Endothelial cell of umbilical vein (primary cell): ENCODE measurements around the gene GALNT13. TPM values are rescaled to one million over a fixed set of nuclear protein-coding genes. Genes with fewer than 3 reads are reported as not detected.

Experiments used
- BruUV-seq: library from RNA; stranded (reverse); fragments of 400-500 nt; replicated peaks from 2 replicates; lab custom pipeline; 2021; lab: Mats Ljungman, UMichigan
- CTCF ChIA-PET: fragments of 300-600, 350-600 bp; sonication (Branson Sonifier 250); formaldehyde crosslinking; loops from one replicate; lab custom pipeline; 2021; ENCODE audit warnings: antibody characterized with exemption, inconsistent platforms; lab: Charles Lee
- POLR2A ChIA-PET: fragments of 300-600, 350-600 bp; sonication (Branson Sonifier 250); formaldehyde crosslinking; loops from one replicate; lab custom pipeline; 2021; ENCODE audit warnings: antibody characterized with exemption, inconsistent platforms; lab: Charles Lee
- DNase-seq: peaks from one replicate; pipeline ENCODE4 v3.0.0-alpha.2; 2011; ENCODE audit warnings: low read depth, low spot score
- FAIRE-seq: peaks from 2 replicates; lab custom pipeline; 2011; peaks lifted over from hg19 to GRCh38; lab: Jason Lieb, UNC
- H2AFZ ChIP-seq: 2 replicates; pipeline ENCODE4 v1.6.0; 2012; ENCODE audit warnings: low read depth, low read length, control low read depth, inconsistent platforms
- H3K27ac ChIP-seq: 2 replicates; pipeline ENCODE4 v1.5.1; 2011; ENCODE audit warnings: low read depth, mild to moderate bottlenecking, control low read depth, low read length, moderate library complexity; ENCODE audit not compliant: insufficient read depth
- H3K27me3 ChIP-seq, 2 experiments: 2 replicates each; pipeline versions ENCODE4 v1.6.0 to v1.6.1; 2011; ENCODE audit warnings: low read length in 2 of 2, mixed read lengths in 1 of 2; ENCODE audit not compliant: control insufficient read depth in 2 of 2, insufficient read depth in 2 of 2
- H3K36me3 ChIP-seq, 2 experiments: 2 replicates in 1 of 2; 3 replicates in 1 of 2; pipeline ENCODE4 v1.5.1; 2011; ENCODE audit warnings: low read length in 2 of 2, mild to moderate bottlenecking in 1 of 2, moderate library complexity in 1 of 2; ENCODE audit not compliant: control insufficient read depth in 2 of 2, insufficient read depth in 2 of 2; ENCODE audit errors: extremely low read depth in 1 of 2
- H3K4me1 ChIP-seq: 3 replicates; pipeline ENCODE4 v1.5.1; 2011; ENCODE audit warnings: mild to moderate bottlenecking, low read length; ENCODE audit not compliant: control insufficient read depth, insufficient read depth; ENCODE audit errors: extremely low read depth
- H3K4me2 ChIP-seq: 2 replicates; pipeline ENCODE4 v1.6.1; 2011; ENCODE audit warnings: low read length, control low read depth, mixed read lengths; ENCODE audit not compliant: insufficient read depth
- H3K4me3 ChIP-seq, 3 experiments: fragments of 200-600 bp in 1 of 3; sonication (generic), shearing (Covaris generic) in 1 of 3; replicated peaks in 1 of 3; 2 replicates each; pipeline ENCODE4 v1.5.1; 2011 to 2016; ENCODE audit warnings: control low read depth in 3 of 3, low read length in 3 of 3, mild to moderate bottlenecking in 2 of 3, inconsistent platforms in 1 of 3, low read depth in 1 of 3, moderate library complexity in 1 of 3; ENCODE audit not compliant: insufficient read depth in 1 of 3
- H3K79me2 ChIP-seq: 2 replicates; pipeline ENCODE4 v1.6.0; 2012; ENCODE audit warnings: low read length, inconsistent platforms; ENCODE audit not compliant: control insufficient read depth, insufficient read depth
- H3K9ac ChIP-seq: replicated peaks from 2 replicates; pipeline ENCODE3; 2011; ENCODE audit warnings: low read length, control low read depth; ENCODE audit not compliant: insufficient read depth; ENCODE audit errors: extremely low read depth
- H3K9me1 ChIP-seq: replicated peaks from 3 replicates; pipeline ENCODE4 v1.6.0; 2011; ENCODE audit warnings: mild to moderate bottlenecking, low read length; ENCODE audit not compliant: control insufficient read depth, insufficient read depth; ENCODE audit errors: extremely low read depth
- H3K9me3 ChIP-seq: replicated peaks from 2 replicates; pipeline ENCODE4 v1.5.1; 2012; ENCODE audit warnings: low read length, inconsistent platforms; ENCODE audit not compliant: control insufficient read depth, insufficient read depth
- H4K20me1 ChIP-seq: replicated peaks from 2 replicates; pipeline ENCODE3; 2011; ENCODE audit warnings: mild to moderate bottlenecking, low read length; ENCODE audit not compliant: control insufficient read depth, insufficient read depth; ENCODE audit errors: extremely low read depth
- EZH2 ChIP-seq: IDR thresholded peaks from 2 replicates; pipeline ENCODE4 v1.6.1; 2012; ENCODE audit warnings: borderline replicate concordance, low read depth, mild to moderate bottlenecking, moderate library complexity, low read length, inconsistent platforms; ENCODE audit not compliant: severe bottlenecking
- FOS ChIP-seq: IDR thresholded peaks from 2 replicates; pipeline ENCODE4 v1.6.1; 2011; ENCODE audit warnings: mild to moderate bottlenecking, low read length, moderate library complexity, borderline replicate concordance; ENCODE audit not compliant: insufficient read depth
- GATA2 ChIP-seq: IDR thresholded peaks from 2 replicates; pipeline ENCODE4 v1.7.0; 2011; ENCODE audit warnings: low read depth, mild to moderate bottlenecking, moderate library complexity, mixed read lengths, low read length; ENCODE audit not compliant: insufficient read length, insufficient read depth
- JUN ChIP-seq: IDR thresholded peaks from 2 replicates; pipeline ENCODE4 v1.6.1; 2011; ENCODE audit warnings: borderline replicate concordance, low read depth; ENCODE audit not compliant: insufficient read length, insufficient read depth
- MYC ChIP-seq: IDR thresholded peaks from one replicate; pipeline ENCODE4 v1.6.1; 2011; ENCODE audit warnings: mild to moderate bottlenecking, low read depth, low read length
- POLR2A ChIP-seq: IDR thresholded peaks from 2 replicates; pipeline ENCODE4 v1.6.1; 2012; ENCODE audit warnings: low read depth, mild to moderate bottlenecking, control low read depth, low read length
- POLR2AphosphoS5 ChIP-seq: IDR thresholded peaks from 2 replicates; pipeline ENCODE4 v1.6.1; 2012; ENCODE audit warnings: low read depth, mild to moderate bottlenecking, control low read depth, low read length, moderate library complexity; ENCODE audit not compliant: insufficient read depth
- dilution Hi-C: fragments of 300-500 bp; cut with MboI; formaldehyde crosslinking; loops from one replicate; pipeline ENCODE4 v1.15.0; 2019; ENCODE audit warnings: low sequenced_read_pairs; ENCODE audit not compliant: extremely low pct_ligation_motif_present
- intact Hi-C: fragments of 100-400 bp; cut with micrococcal nuclease; formaldehyde crosslinking; loops from one replicate; pipeline ENCODE4 v1.10.0; 2022
- polyA plus RNA-seq, 4 experiments: library from polyadenylated mRNA; depleted of rRNA in 3 of 4; stranded (reverse) in 3 of 4; unstranded in 1 of 4; fragments of >200 nt; gene quantifications; 2 replicates each; pipeline versions ENCODE4 v1.2.1 to v1.2.3, GENCODE V29; 2011 to 2012; ENCODE audit warnings: missing spikeins in 1 of 4
- total RNA-seq: library from RNA; stranded (reverse); gene quantifications from 2 replicates; pipeline ENCODE4 v1.2.3, GENCODE V29; 2021
- TF ChIP-seq, protein P1 (sequence below), 2 donors: IDR thresholded peaks; 1 replicate in 1 of 2; 2 replicates in 1 of 2; pipeline ENCODE4 v1.5.1; 2011; ENCODE audit warnings: low read length in 2 of 2, mild to moderate bottlenecking in 2 of 2, moderate library complexity in 2 of 2, control low read depth in 1 of 2, inconsistent platforms in 1 of 2, low read depth in 1 of 2; ENCODE audit not compliant: insufficient read depth in 1 of 2; ENCODE audit errors: extremely low read depth in 1 of 2
- TF ChIP-seq, protein P2 (sequence below): IDR thresholded peaks from 2 replicates; pipeline ENCODE4 v1.6.1; 2011; ENCODE audit not compliant: insufficient read depth, insufficient read length

The GALNT13 gene
- total and polyA plus RNA-seq, 2 donors (not counting 3 experiments of a cell fraction or from before 2014, with no cell fraction given), result 0.06 TPM; not detected in 1

DNA sequence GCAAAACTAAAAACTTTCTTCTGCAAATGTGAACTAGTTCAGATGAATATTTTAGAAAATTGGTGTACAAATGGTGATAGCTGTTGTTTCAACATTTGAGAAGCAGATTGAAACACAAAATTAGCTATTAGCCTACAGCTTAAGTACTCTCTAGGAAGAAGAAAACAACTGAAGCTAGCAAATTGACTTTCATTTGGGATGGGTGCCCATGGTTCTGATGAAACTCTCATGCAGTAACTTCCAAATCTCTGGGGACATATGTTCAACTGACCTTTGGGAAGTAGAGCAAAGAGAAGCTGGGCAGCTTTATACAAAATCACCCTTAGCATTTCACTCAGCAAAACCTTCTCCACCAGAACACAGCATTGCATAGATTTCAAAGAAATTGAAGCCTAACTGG, 119.0 kb downstream of the GALNT13 start:
- Histone ChIP-seq H3K4me2 (no peak overlapping the region), H3K9me1 (no peaks in the 10 kb centered on the region), H3K27ac (no peak overlapping the region), H3K4me1 (peaks cover 5% of the 10 kb centered on the region), H3K9me3 (no peaks in the 10 kb centered on the region), H3K36me3 (no peaks in the 10 kb centered on the region), H3K9ac (no peak overlapping the region), H4K20me1 (no peaks in the 10 kb centered on the region), H3K27me3 (no peaks in the 10 kb centered on the region), H3K4me3 (no peak overlapping the region), H3K79me2 (no peaks in the 10 kb centered on the region), H2AFZ (no peak overlapping the region)
- DNase-seq (no peak), FAIRE-seq (no peak)
- ChIA-PET CTCF (no interaction called here), POLR2A (no interaction called here)
- dilution Hi-C loops (no loop called here), intact Hi-C loops (no loop called here)
- BruUV-seq, result no TSS peak
- TF ChIP-seq JUN (no peak), POLR2A (no peak), GATA2 (no peak), FOS (no peak), EZH2 (no peak), MYC (no peak), POLR2AphosphoS5 (no peak)
- TF ChIP-seq, protein P1, sequence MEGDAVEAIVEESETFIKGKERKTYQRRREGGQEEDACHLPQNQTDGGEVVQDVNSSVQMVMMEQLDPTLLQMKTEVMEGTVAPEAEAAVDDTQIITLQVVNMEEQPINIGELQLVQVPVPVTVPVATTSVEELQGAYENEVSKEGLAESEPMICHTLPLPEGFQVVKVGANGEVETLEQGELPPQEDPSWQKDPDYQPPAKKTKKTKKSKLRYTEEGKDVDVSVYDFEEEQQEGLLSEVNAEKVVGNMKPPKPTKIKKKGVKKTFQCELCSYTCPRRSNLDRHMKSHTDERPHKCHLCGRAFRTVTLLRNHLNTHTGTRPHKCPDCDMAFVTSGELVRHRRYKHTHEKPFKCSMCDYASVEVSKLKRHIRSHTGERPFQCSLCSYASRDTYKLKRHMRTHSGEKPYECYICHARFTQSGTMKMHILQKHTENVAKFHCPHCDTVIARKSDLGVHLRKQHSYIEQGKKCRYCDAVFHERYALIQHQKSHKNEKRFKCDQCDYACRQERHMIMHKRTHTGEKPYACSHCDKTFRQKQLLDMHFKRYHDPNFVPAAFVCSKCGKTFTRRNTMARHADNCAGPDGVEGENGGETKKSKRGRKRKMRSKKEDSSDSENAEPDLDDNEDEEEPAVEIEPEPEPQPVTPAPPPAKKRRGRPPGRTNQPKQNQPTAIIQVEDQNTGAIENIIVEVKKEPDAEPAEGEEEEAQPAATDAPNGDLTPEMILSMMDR (IDR thresholded peaks at IDR 0.05; ENCODE audit: extremely low read depth in 1 of 2, insufficient read depth in 1 of 2, low read depth in 1 of 2, low read length in 2 of 2), result no peak
- TF ChIP-seq, protein P2, sequence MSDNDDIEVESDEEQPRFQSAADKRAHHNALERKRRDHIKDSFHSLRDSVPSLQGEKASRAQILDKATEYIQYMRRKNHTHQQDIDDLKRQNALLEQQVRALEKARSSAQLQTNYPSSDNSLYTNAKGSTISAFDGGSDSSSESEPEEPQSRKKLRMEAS, result no peak
